CD4-positive, alpha-beta T cell treated with Interleukin-4 for 1 hour (primary cell): ENCODE measurements around the gene ASF1A.

Experiments
- DNase-seq, 2 donors: peaks; one replicate each; pipeline ENCODE4 v3.0.0-alpha.2; 2020 to 2022

ASF1A gene

GRCh38 chr6:118917546-118918328 lies 23.8 kb downstream of the ASF1A start:
- DNase-seq: no peak

DNA sequence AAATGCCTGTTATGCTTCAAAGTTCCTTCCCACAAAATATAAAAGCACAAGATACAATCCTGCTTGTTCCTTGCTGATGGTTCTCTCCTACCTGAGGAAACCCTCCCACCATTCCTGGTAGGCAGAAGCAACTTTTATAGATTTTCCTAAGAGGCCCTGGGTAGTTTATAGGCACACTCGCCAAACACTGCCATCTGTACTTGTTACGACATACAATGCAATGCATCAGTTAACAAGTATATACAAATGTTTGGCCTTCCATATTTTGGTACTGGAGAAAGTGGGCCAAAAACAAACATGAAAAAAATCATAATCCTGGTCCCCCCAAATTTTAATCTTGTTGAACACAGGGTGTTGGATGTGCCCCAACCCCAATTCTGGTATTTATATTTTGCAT lies 24.4 kb downstream of the ASF1A start:
- DNase-seq: no peak

- no peak for DNase-seq
These were observed 27.1 kb downstream of the ASF1A start for GRCh38 chr6:118921084-118921483.

GRCh38 chr6:118923035-118923434 lies 29.1 kb downstream of the ASF1A start:
- no peak for DNase-seq

GRCh38 chr6:118930680-118931079 lies 36.7 kb downstream of the ASF1A start:
- no peak for DNase-seq

DNA sequence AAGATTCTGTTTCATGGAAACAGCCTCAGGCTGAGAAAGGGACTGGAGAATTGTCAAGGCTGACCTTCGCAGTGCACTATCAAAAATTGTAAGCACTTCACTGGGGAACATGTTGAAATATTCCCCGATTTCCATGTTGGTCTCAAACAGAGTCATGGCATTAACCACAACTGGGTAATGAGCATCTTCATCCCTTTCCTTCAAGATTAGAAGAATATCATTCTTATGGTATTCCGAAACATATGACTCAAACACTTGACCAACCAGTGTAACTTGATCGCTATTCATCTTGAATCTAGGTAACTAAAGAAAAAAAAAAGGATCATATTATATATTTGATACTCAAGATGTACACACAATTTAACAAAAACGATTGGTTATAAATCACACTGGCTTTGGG lies 37.5 kb downstream of the ASF1A start:
- no peak for DNase-seq

- DNase-seq: no peak
These were observed 38.5 kb downstream of the ASF1A start for GRCh38 chr6:118932421-118932820.

GRCh38 chr6:118933855-118934460 lies 40.0 kb downstream of the ASF1A start:
- DNase-seq: no peak

GRCh38 chr6:118934461-118935330 lies 40.7 kb downstream of the ASF1A start, which contains the start of gene MCM9:
Gene MCM9 (minus strand): TSS chr6:118935159. CDS start chr6:118931723, 3,436 bp downstream.
- peak; percentile 88 to 89 for DNase-seq

- DNase-seq: no peak
These were observed 41.3 kb downstream of the ASF1A start for GRCh38 chr6:118935331-118935668.

DNA sequence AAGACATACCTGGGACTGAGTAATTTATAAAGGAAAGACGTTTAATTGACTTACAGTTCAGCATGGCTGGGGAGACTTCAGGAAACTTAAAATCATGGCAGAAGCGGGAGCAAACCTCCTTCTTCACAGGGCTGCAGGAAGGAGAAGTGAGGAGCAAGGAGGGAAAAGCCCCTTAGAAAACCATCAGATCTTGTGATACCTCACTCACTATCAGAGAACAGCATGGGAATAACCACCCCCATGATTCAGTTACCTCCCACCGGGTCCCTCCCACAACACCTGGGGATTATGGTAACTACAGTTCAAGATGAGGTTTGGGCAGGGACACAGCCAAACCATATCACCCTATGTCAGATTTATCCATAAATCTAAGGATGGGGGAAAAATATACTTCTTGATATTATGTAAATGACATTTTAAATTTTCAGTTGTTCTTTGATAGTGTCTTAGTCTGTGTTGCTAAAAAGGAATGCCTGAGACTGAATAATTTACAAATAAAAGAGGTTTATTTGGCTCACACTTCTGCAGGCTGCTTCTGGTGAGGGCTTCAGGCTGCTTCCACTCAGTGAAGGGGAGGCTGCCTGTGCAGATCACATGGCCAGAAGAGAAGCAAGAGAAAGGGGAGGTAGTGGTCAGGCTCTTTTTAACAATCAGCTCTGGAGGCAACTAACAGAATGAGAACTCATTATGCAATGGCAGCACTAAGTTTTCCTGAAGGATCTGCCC lies 42.2 kb downstream of the ASF1A start:
- DNase-seq: no peak

DNA sequence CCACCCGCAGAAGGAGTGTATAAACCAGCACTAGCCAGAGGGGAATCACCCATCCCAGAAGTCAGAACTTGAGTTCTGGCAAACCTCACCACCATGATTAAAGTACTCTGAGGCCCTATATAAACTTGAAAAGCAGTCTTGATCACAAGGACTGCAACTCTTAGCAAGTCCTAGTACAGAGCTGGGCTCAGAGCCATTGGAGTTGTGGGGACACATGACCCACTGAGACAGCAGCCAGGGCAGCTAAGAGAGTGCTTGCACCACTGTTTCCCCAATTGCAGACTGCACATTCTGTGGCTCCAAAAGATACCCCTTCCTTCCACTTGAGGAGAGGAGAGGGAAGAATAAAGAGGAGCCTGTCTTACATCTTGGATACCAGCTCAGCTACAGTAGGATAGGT lies 45.7 kb downstream of the ASF1A start:
- DNase-seq: no peak

- no peak for DNase-seq
These were observed 46.8 kb downstream of the ASF1A start for GRCh38 chr6:118940770-118941169.

DNA sequence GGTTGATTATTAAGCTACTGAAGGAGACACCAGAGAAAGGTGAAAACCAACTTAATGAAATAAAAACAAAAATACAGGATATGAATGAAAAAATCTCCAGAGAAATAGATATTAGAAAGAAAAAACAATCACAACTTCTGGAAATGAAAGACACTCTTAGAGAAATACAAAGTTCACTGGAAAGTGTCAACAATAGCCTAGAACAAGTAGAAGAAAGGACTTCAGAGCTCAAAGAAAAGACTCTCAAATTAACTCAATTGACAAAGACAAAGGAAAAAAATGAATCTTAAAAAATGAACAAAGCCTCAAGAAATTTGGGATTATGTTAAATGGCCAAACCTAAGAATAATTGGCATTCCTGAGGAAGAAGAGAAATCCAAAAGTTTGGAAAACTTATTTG lies 51.3 kb downstream of the ASF1A start:
- DNase-seq: no peak

DNA sequence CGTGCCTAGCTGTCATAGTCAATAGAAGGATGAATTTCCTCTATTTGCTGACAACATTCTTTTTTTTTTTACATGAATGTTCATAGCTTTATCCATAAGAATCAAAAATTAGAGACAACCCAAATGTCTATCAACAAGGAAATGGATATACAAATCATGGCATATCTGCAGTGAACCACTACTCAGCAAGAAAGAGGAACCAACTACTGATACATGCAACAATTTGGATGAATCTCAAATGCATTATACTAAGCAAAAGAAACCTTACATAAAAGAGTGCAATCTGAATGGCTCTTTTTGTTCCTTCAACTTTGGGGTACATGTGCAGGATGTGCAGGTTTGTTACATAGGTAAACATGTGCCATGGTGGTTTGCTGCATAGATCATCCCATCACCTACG lies 58.7 kb downstream of the ASF1A start:
- no peak for DNase-seq

GRCh38 chr6:118953391-118953790 lies 59.4 kb downstream of the ASF1A start:
- no peak for DNase-seq
